IMR-90 (cell line): ENCODE measurements around the gene NTNG2. TPM values are rescaled to one million over a fixed set of nuclear protein-coding genes. Genes with fewer than 3 reads are reported as not detected.

Experiments used
- ATAC-seq: fragments of 200-7000 bp; cut with Tn5 transposase; 2 replicates; pipeline ENCODE4 v1.9.1; 2020; ENCODE audit warnings: low read depth, mild to moderate bottlenecking, moderate library complexity
- BruUV-seq: library from RNA; stranded (reverse); fragments of 400-500 nt; replicated peaks from 2 replicates; lab custom pipeline; 2021; lab: Mats Ljungman, UMichigan
- CTCF ChIA-PET: fragments of 300-600 bp; formaldehyde crosslinking; extraction: SDS; loops from one replicate; lab custom pipeline; 2021; ENCODE audit warnings: antibody characterized with exemption; lab: Yijun Ruan, JAX
- POLR2A ChIA-PET: fragments of 300-600 bp; sonication (Branson Sonifier 250); formaldehyde crosslinking; loops from one replicate; lab custom pipeline; 2022; ENCODE audit warnings: antibody characterized with exemption; ENCODE audit not compliant: unreplicated experiment; lab: Charles Lee
- DNase-seq: peaks from one replicate; pipeline ENCODE4 v3.0.0; 2013
- H2AFZ ChIP-seq: replicated peaks from 2 replicates; pipeline ENCODE3; 2013; ENCODE audit warnings: low read length, mild to moderate bottlenecking; ENCODE audit not compliant: poor library complexity
- H2AK5ac ChIP-seq: 2 replicates; pipeline ENCODE4 v1.6.1; 2013; ENCODE audit warnings: low read depth, low read length, inconsistent platforms
- H2AK9ac ChIP-seq: replicated peaks from 2 replicates; pipeline ENCODE3; 2013; ENCODE audit warnings: mild to moderate bottlenecking, low read depth, low read length, moderate library complexity; ENCODE audit not compliant: poor library complexity
- H2BK120ac ChIP-seq: 2 replicates; pipeline ENCODE4 v1.6.1; 2013; ENCODE audit warnings: low read depth, low read length, inconsistent platforms
- H2BK15ac ChIP-seq: 3 replicates; pipeline ENCODE4 v1.6.1; 2013; ENCODE audit warnings: low read depth, low read length, inconsistent platforms
- H2BK20ac ChIP-seq: 2 replicates; pipeline ENCODE4 v1.6.1; 2013; ENCODE audit warnings: low read depth, mild to moderate bottlenecking, inconsistent platforms, low read length, moderate library complexity
- H2BK5ac ChIP-seq: 2 replicates; pipeline ENCODE4 v1.6.1; 2013; ENCODE audit warnings: mild to moderate bottlenecking, low read depth, low read length, inconsistent platforms; ENCODE audit not compliant: poor library complexity, severe bottlenecking
- H3K14ac ChIP-seq: replicated peaks from 2 replicates; pipeline ENCODE4 v1.6.1; 2013; ENCODE audit warnings: low read depth, low read length, inconsistent platforms
- H3K18ac ChIP-seq: 2 replicates; pipeline ENCODE4 v1.6.1; 2013; ENCODE audit warnings: low read depth, low read length, control low read depth
- H3K23ac ChIP-seq: 2 replicates; pipeline ENCODE4 v1.6.1; 2013; ENCODE audit warnings: low read depth, low read length, inconsistent platforms
- H3K27ac ChIP-seq: 2 replicates; pipeline ENCODE4 v1.5.1; 2013; ENCODE audit warnings: mild to moderate bottlenecking, control low read depth, low read length; ENCODE audit not compliant: insufficient read depth
- H3K27me3 ChIP-seq: 2 replicates; pipeline ENCODE4 v1.6.1; 2013; ENCODE audit warnings: low read length; ENCODE audit not compliant: control insufficient read depth, insufficient read depth
- H3K36me3 ChIP-seq: 2 replicates; pipeline ENCODE4 v1.6.1; 2013; ENCODE audit warnings: low read length, mixed read lengths; ENCODE audit not compliant: control insufficient read depth, insufficient read depth
- H3K4ac ChIP-seq: 2 replicates; pipeline ENCODE4 v1.6.1; 2013; ENCODE audit warnings: low read depth, low read length, inconsistent platforms
- H3K4me1 ChIP-seq: 2 replicates; pipeline ENCODE4 v1.6.1; 2013; ENCODE audit warnings: low read length, mixed read lengths; ENCODE audit not compliant: control insufficient read depth, insufficient read depth
- H3K4me2 ChIP-seq: 2 replicates; pipeline ENCODE4 v1.6.1; 2013; ENCODE audit warnings: low read depth, mild to moderate bottlenecking, control low read depth, low read length, moderate library complexity
- H3K4me3 ChIP-seq: 2 replicates; pipeline ENCODE4 v1.5.1; 2013; ENCODE audit warnings: low read depth, mild to moderate bottlenecking, control low read depth, low read length, moderate library complexity; ENCODE audit not compliant: insufficient read depth
- H3K56ac ChIP-seq: 2 replicates; pipeline ENCODE4 v1.6.1; 2013; ENCODE audit warnings: low read length, inconsistent platforms; ENCODE audit not compliant: insufficient read depth; ENCODE audit errors: extremely low read depth
- H3K79me1 ChIP-seq, 2 experiments: 2 replicates each; pipeline ENCODE4 v1.6.1; 2013; ENCODE audit warnings: low read length in 2 of 2, inconsistent platforms in 1 of 2, low read depth in 1 of 2
- H3K9ac ChIP-seq: 2 replicates; pipeline ENCODE4 v1.6.1; 2013; ENCODE audit warnings: low read depth, low read length, control low read depth
- H3K9me1 ChIP-seq: 2 replicates; pipeline ENCODE4 v1.6.1; 2013; ENCODE audit warnings: low read length, inconsistent platforms; ENCODE audit not compliant: insufficient read depth
- H3K9me3 ChIP-seq: 2 replicates; pipeline ENCODE4 v1.6.1; 2013; ENCODE audit warnings: low read length; ENCODE audit not compliant: control insufficient read depth, insufficient read depth
- H4K20me1 ChIP-seq: 2 replicates; pipeline ENCODE4 v1.6.1; 2013; ENCODE audit warnings: low read length, inconsistent platforms; ENCODE audit not compliant: insufficient read depth
- H4K5ac ChIP-seq: 2 replicates; pipeline ENCODE4 v1.6.1; 2013; ENCODE audit warnings: mild to moderate bottlenecking, low read depth, low read length, control low read depth
- H4K8ac ChIP-seq, 2 experiments: 2 replicates each; pipeline ENCODE4 v1.6.1; 2013; ENCODE audit warnings: low read depth in 2 of 2, low read length in 2 of 2, control low read depth in 1 of 2, inconsistent platforms in 1 of 2
- H4K91ac ChIP-seq: 2 replicates; pipeline ENCODE4 v1.6.1; 2013; ENCODE audit warnings: low read depth, low read length, inconsistent platforms; ENCODE audit not compliant: insufficient read depth
- MXI1 ChIP-seq: IDR thresholded peaks from 2 replicates; pipeline ENCODE4 v1.6.1; 2012; ENCODE audit warnings: low read depth, mild to moderate bottlenecking, low read length, moderate library complexity, borderline replicate concordance
- POLR2A ChIP-seq: IDR thresholded peaks from 2 replicates; pipeline ENCODE4 v1.6.1; 2012; ENCODE audit warnings: mild to moderate bottlenecking, low read depth, low read length
- RFX5 ChIP-seq: IDR thresholded peaks from 2 replicates; pipeline ENCODE4 v1.8.0; 2012; ENCODE audit warnings: low read depth, mild to moderate bottlenecking, low read length, moderate library complexity
- WGBS, 2 experiments: methylation state at CpG; one replicate each; pipeline versions ENCODE4 v1.1.5 to v1.1.7; 2013; ENCODE audit warnings: missing lambda C conversion rate in 2 of 2; ENCODE audit not compliant: insufficient read length in 1 of 2; ENCODE audit errors: extremely low coverage in 2 of 2; 5-methylcytosine and 5-hydroxymethylcytosine counted together
- dilution Hi-C: fragments of 300-500 bp; cut with HindIII; formaldehyde crosslinking; loops from one replicate; pipeline ENCODE4 v1.14.3; 2018; ENCODE audit warnings: low sequenced_read_pairs; ENCODE audit not compliant: unreplicated experiment
- in situ Hi-C: fragments of 300-500 bp; cut with MboI; formaldehyde crosslinking; loops from 3 replicates; pipeline ENCODE4 v1.14.3; 2019; ENCODE audit warnings: low sequenced_read_pairs, inconsistent platforms, mixed read lengths
- intact Hi-C: fragments of 100-400 bp; cut with micrococcal nuclease; formaldehyde crosslinking; loops from 2 replicates; pipeline ENCODE4 v1.10.0; 2022
- polyA plus RNA-seq, 3 experiments: library from polyadenylated mRNA; depleted of rRNA; stranded (reverse); fragments of >200 nt; gene quantifications; 2 replicates each; pipeline ENCODE4 v1.2.3, GENCODE V29; 2012; ENCODE audit warnings: low replicate concordance in 1 of 3
- total RNA-seq: library from RNA; depleted of rRNA; stranded (reverse); fragments of >200 nt; gene quantifications from 2 replicates; pipeline ENCODE4 v1.2.3, GENCODE V29; 2012

Gene NTNG2
- total and polyA plus RNA-seq, 2 of the 4 experiments (the other 2 are of a cell fraction), result 0.54 to 0.84 TPM

GRCh38 chr9:132232522-132232921 is 70.7 kb downstream of the NTNG2 start:
- intact Hi-C loops, result no loop called here
- Histone ChIP-seq H3K79me1 (no peaks in the 10 kb centered on the region), H3K9ac (no peak overlapping the region), H3K9me1 (no peaks in the 10 kb centered on the region), H3K9me3 (no peaks in the 10 kb centered on the region), H4K5ac (no peak overlapping the region), H4K8ac (no peak overlapping the region), H2BK20ac (no peak overlapping the region), H3K14ac (no peak overlapping the region), H3K23ac (no peak overlapping the region), H2AK5ac (no peak overlapping the region), H2BK120ac (no peak overlapping the region), H3K56ac (no peak overlapping the region), H3K27me3 (peaks cover 64% of the 10 kb centered on the region), H3K27ac (no peak overlapping the region), H2AK9ac (no peak overlapping the region), H2AFZ (no peak overlapping the region), H3K18ac (no peak overlapping the region), H3K36me3 (no peaks in the 10 kb centered on the region), H3K4ac (no peak overlapping the region), H2BK15ac (no peak overlapping the region), H2BK5ac (no peak overlapping the region), H3K4me3 (no peak overlapping the region), H3K4me2 (no peak overlapping the region), H4K20me1 (peaks cover 3% of the 10 kb centered on the region; the same call in 1 of the 2 replicates), H3K4me1 (no peaks in the 10 kb centered on the region), H4K91ac (no peak overlapping the region)
- dilution Hi-C loops, result no loop called here
- WGBS, 2 experiments, result no CpG with 5 or more reads among the region's 3 CpGs
- DNase-seq (no peak), ATAC-seq (no peak)
- TF ChIP-seq MXI1 (no peak), POLR2A (no peak), RFX5 (no peak)
- ChIA-PET POLR2A (no interaction called here), CTCF (no interaction called here)
- in situ Hi-C loops, result no loop called here
- no TSS peak for BruUV-seq
